Muscle of arm (tissue), 12 donors: ENCODE data around the gene LIPT1. TPM values are rescaled to one million over a fixed set of nuclear protein-coding genes. Genes with fewer than 3 reads are reported as not detected.
A peak's percentile ranks its signal among the peaks of the same experiment; 100 is the strongest.
"Not testable (repeated sequence)": the region's sequence is repeated elsewhere in the genome, so short reads cannot be mapped to it uniquely, and the experiment has no call there.

Source experiments
- DNase-seq: peaks from one replicate; pipeline ENCODE4 v3.0.0-alpha.2; 2013
- polyA plus RNA-seq, 12 donors: library from polyadenylated mRNA; unstranded; fragments of 120-200 nt; gene quantifications; one replicate each; pipeline ENCODE4 v1.2.1, GENCODE V29; 2013; ENCODE audit not compliant: insufficient read length in 12 of 12

Gene LIPT1
- polyA plus RNA-seq, 12 donors, result 7.1 to 33.3 (median 9.3) TPM; not detected in 1

DNA sequence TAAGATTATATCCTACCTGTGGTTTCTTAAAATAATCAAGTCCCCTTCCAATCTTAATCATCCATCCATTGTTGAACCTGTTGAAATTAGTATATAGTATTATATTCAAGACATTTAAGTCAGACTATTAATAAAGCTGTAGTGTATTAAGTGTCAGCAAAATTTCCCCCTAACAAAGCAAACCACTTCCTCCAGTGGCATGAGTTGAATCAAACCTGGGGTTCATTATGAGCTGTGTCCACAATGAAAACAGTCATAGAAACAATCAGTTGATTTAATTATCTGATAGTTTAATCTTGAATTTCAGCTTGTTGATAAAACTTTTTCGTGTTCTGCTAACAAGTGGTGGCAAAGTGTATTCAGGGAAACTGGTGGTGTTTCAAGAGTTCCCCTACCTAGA is 14.8 kb downstream of the LIPT1 start:
- DNase-seq, result no peak

- no peak for DNase-seq
Observed at GRCh38 chr2:99171377-99172140, 16.8 kb downstream of the LIPT1 start.

DNA sequence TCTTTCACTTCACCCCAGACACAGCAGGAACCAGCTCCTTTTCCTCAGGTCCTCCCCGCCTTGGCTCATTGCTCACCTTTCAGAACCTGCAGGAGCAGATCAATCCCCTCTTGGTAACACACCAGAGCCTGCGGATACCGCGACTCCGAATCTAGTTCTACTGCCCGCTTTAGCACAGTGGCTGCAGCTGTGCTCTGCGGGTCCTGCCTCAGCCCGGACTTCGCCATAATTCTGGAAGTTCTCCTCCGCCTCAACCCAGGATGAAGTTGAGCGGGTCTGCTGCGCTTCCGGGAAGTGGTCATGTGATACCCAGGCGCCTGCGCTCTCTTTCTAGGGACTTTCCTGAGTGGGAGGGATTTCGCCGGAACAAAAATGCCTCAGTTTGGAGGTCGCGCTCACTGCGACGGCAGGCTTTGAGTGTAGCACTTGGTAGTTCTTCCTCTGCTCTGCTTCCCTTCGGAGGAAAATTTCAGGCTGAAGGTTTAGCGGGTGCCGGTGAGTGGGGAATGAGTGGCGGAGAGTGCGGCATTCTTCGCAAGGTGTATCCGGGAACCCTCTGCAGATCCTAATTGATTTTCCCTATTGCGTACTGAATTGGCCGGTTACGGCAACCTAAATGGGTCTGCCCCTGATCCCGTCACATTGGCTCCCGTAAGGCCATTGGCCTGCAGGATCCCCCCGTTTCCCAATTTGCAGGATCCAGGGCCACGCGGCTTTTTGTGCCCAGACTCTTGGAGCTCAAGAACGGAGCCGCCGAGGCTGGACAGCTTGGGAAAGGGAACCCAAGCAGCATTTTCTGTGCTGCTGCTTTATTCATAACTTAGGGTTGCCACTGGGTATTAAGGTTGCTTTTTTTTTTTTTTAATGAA is 26.2 kb downstream of the LIPT1 start, which contains the start of the genes MITD1 and MRPL30:
Gene MITD1, minus strand, starts transcription at position 304 of the 869 bp plus-strand sequence. Its CDS starts 77 bp downstream, at position 227.
Gene MRPL30, plus strand, starts transcription at position 430 of the 869 bp plus-strand sequence. CDS start 5,020 bp downstream, outside the sequence.
- peak; percentile 97 for DNase-seq

- DNase-seq, result no peak
Observed at GRCh38 chr2:99181624-99182000, 26.8 kb downstream of the LIPT1 start.

- DNase-seq, result no peak
Observed at GRCh38 chr2:99183025-99183424, 28.3 kb downstream of the LIPT1 start.

- DNase-seq, result no peak
Observed at GRCh38 chr2:99184811-99185210, 30.0 kb downstream of the LIPT1 start.

- DNase-seq, result no peak
Observed at GRCh38 chr2:99187011-99187410, 32.2 kb downstream of the LIPT1 start.

- no peak for DNase-seq
Observed at GRCh38 chr2:99188357-99188756, 33.6 kb downstream of the LIPT1 start.

DNA sequence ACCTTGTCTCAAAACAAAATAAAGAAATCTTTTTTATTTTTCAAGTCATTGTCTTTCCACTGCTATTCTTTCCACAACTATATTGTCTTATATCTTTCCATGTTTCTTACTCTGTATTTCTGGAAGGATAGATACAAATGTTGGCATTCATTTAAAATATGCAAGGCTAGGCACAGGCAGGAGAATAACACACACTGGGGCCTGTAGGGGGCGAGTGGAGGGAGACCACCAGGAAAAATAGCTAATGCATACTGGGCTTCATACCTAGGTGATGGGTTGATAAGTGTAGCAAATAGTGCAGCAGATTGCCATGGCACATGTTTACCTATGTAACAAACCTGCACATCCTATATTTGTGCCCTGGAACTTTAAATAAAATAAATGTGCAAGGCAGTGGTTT is 35.8 kb downstream of the LIPT1 start:
- no peak for DNase-seq

DNA sequence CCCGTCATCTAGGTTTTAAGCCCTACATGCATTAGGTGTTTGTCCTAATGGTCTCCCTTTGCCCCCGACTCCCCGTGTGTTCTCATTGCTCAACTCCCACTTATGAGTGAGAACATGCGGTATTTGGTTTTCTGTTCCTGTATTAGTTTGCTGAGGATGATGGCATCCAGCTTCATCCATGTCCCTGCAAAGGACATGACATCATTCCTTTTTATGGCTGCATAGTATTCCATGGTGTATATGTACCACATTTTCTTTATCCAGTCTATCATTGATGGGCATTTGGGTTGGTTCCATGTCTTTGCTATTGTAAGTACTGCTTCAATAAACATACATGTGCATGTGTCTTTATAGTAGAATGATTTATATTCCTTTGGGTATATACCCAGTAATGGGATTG is 37.6 kb downstream of the LIPT1 start:
- not testable (repeated sequence) for DNase-seq

DNA sequence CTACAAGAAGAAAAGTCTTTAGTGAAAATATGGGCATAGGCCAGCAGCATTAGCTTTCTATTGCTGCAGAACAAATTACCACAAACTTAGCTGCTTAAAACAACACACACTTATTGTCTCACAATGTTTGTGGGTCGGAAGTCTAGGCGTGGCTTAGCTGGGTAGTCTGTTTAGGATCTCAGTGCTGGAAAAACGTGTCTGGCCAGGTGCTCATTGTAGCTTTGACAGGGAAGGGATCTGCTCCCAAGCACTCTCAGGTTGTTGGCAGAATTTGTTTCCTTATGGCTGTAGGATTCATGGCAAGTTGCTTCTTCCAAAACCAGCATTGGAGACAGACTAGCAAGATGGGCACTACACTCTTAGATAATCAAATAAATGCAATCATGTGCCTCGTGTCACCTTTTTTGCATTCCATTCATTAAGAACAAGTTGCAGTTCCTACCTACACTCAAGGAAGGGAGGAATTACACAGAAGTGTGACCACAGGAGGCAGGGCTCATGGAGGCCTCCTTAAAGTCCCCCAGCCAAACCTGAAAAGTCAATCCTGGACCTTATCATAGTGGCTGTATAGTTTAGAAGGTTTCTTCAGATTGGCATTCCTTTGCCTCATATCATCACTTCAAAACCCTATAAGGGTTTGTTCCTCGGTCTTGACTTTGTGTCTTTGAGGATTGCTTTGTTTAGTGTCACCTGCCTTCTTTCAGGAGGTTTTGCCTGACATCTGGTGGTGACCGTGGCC is 43.5 kb downstream of the LIPT1 start:
- no peak for DNase-seq

DNA sequence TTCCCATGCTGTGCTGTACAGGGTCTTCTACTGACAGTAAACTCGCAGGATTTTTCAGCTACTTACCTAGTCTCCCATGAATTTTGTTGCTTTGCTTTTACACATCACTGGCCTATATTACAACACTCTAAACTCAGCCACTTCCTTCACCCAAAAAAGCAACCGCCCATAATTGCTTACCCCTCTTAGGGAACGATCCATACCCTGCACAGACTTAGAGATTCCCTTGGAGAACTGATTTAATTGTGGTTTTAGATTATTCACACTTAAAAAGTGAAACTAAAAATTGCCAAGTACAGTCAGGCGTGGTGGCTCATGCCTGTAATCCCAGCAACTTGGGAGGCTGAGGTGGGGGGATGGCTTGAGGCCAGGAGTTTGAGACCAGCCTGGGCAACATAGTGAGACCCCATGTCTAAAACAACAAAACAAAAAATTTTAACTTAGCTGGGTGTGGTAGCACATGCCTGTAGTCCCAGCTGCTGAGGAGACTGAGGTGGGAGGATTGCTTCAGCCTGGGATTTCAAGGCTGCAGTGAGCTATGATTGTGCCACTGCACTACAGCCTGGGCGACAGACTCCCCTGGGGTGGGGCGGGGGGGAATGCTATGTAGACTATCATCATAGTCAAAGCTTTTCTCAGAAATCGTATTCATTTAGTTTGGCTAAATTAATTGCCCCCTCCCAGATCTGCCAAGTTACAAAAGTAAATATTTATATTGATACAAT is 45.5 kb downstream of the LIPT1 start:
- DNase-seq, result no peak

- DNase-seq, result no peak
Observed at GRCh38 chr2:99201959-99202678, 47.4 kb downstream of the LIPT1 start.

DNA sequence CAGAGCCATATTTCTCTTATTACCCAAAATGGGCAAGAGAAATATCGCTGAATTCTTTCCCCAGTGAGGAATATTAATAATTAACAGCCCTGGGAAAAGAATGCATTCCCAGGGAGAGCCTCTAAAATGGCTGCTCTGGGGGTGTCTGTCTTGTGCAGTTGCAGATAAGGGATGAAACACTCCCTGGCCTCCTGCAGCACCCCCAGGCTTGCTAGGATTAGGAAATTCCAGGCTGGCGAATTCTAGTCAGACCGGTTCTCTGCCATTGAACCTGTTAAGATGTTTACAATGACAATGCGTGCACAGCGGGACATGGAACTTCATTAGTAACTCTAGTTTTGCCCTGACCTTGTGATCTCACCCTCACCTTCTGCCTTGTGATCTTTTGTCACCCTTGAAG is 50.7 kb downstream of the LIPT1 start:
- no peak for DNase-seq

Other genes with a start within 250 kb of the LIPT1 start
- gene CRACDL, start 218.7 kb upstream of the LIPT1 start, polyA plus RNA-seq, result 1 to 10 TPM in 10 of 12 donors, under 1 TPM in 1, not detected in 1; 0.92 to 9.8 (median 1.8) TPM
- gene C2orf15, start 13.3 kb upstream of the LIPT1 start, polyA plus RNA-seq, result 1 to 10 TPM in 2 of 12 donors, under 1 TPM in 7, not detected in 3; 0.27 to 1.8 (median 0.48) TPM
- 1 to 10 TPM in 10 of 12 donors, not detected in 2; 1.3 to 6.6 (median 2.9) TPM for gene TSGA10, start within 50 bp of the LIPT1 start, polyA plus RNA-seq
- gene MITD1, start 26.1 kb downstream of the LIPT1 start, polyA plus RNA-seq, result 10 to 100 TPM in 11 of 12 donors, not detected in 1; 17.1 to 46.5 (median 24.7) TPM
- gene MRPL30, start 26.2 kb downstream of the LIPT1 start, polyA plus RNA-seq, result 10 to 100 TPM in 11 of 12 donors, not detected in 1; 36.0 to 51.4 (median 44.5) TPM
- gene LYG2, start 100.7 kb downstream of the LIPT1 start, polyA plus RNA-seq, result under 1 TPM in 5 of 12 donors, not detected in 7; 0.53 to 0.62 (median 0.59) TPM
- 1 to 10 TPM in 10 of 12 donors, not detected in 2; 1.4 to 4.5 (median 2.5) TPM for gene LYG1, start 146.2 kb downstream of the LIPT1 start, polyA plus RNA-seq
- gene TXNDC9, start 181.4 kb downstream of the LIPT1 start, polyA plus RNA-seq, result 10 to 100 TPM in 11 of 12 donors, not detected in 1; 20.5 to 34.7 (median 25.9) TPM
- gene EIF5B, start 182.4 kb downstream of the LIPT1 start, polyA plus RNA-seq, result 100 to 1,000 TPM in 1 of 12 donors, 10 to 100 TPM in 11; 51.4 to 149 (median 59.1) TPM